ENCODE results near the gene TMEM238. TPM values are rescaled to one million over a fixed set of nuclear protein-coding genes. Genes with fewer than 3 reads are reported as not detected.

The TMEM238 gene
- total RNA-seq, 1 donor from 2014 or later = not detected

DNA sequence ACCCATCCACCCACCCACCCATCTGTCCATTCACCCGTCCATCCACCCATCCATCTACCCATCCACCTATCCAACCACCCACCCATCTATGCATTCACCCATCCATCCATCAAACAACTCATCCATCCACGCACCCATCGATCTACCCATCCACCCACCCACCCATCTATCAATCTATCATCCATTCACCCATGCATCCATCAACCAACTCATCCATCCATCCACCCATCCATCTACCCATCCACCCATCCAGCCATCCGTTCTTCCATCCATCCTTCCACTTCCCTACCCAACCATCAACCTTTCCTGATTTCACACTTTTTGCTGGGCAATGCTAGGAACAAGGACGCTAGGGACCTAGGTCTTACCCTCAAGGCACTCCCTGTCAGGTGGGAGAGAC lies 2.1 kb downstream of the TMEM238 start:
- H3K4me1 ChIP-seq (ENCODE audit: control insufficient read depth in 3 of 3, insufficient read depth in 3 of 3, low read length in 3 of 3) = peaks cover 23 to 31% (median 25%) of the 10 kb centered on the region in 3 donors

GRCh38 chr19:55379174-55379573 lies 4.9 kb downstream of the TMEM238 start:
- H3K27me3 ChIP-seq (ENCODE audit: control insufficient read depth in 3 of 3, insufficient read depth in 3 of 3, low read length in 3 of 3) = peaks cover 22 to 33% (median 31%) of the 10 kb centered on the region in 3 donors
- no peak overlapping the region for H3K27ac ChIP-seq (ENCODE audit: low read depth, low read length)
- no peak overlapping the region for H3K4me3 ChIP-seq (ENCODE audit: low read length in 3 of 3)
- peaks cover 4 to 8% (median 5%) of the 10 kb centered on the region in 3 donors for H3K4me1 ChIP-seq (ENCODE audit: control insufficient read depth in 3 of 3, insufficient read depth in 3 of 3, low read length in 3 of 3)
- no peak overlapping the region for H3K9ac ChIP-seq (ENCODE audit: low read depth in 1 of 3, low read length in 3 of 3)
- no peaks in the 10 kb centered on the region for H3K36me3 ChIP-seq (ENCODE audit: control insufficient read depth in 3 of 3, insufficient read depth in 3 of 3, low read length in 3 of 3)
- no peaks in the 10 kb centered on the region for H3K9me3 ChIP-seq (ENCODE audit: control insufficient read depth in 3 of 3, low read length in 3 of 3)

More for the DNA sequence above, 2.1 kb downstream of the TMEM238 start:
- H3K27me3 ChIP-seq (ENCODE audit: control insufficient read depth in 3 of 3, insufficient read depth in 3 of 3, low read length in 3 of 3) = peaks cover 5 to 12% (median 11%) of the 10 kb centered on the region in 3 donors
- no peak overlapping the region for H3K4me3 ChIP-seq (ENCODE audit: low read length in 3 of 3)
- H3K9me3 ChIP-seq (ENCODE audit: control insufficient read depth in 3 of 3, low read length in 3 of 3) = no peaks in the 10 kb centered on the region
- H3K36me3 ChIP-seq (ENCODE audit: control insufficient read depth in 3 of 3, insufficient read depth in 3 of 3, low read length in 3 of 3) = peaks cover 0 to 2% (median 2%) of the 10 kb centered on the region in 3 donors
- H3K9ac ChIP-seq (ENCODE audit: low read depth in 1 of 3, low read length in 3 of 3) = no peak overlapping the region
- H3K27ac ChIP-seq (ENCODE audit: low read depth, low read length) = no peak overlapping the region

GRCh38 chr19:55377356-55378131 lies 6.5 kb downstream of the TMEM238 start:
- Histone ChIP-seq H3K27ac (ENCODE audit: low read depth, low read length) (no peak overlapping the region), H3K27me3 (ENCODE audit: control insufficient read depth in 3 of 3, insufficient read depth in 3 of 3, low read length in 3 of 3) (peaks cover 33 to 45% (median 44%) of the 10 kb centered on the region in 3 donors), H3K9me3 (ENCODE audit: control insufficient read depth in 3 of 3, low read length in 3 of 3) (no peaks in the 10 kb centered on the region), H3K4me1 (ENCODE audit: control insufficient read depth in 3 of 3, insufficient read depth in 3 of 3, low read length in 3 of 3) (peaks cover 0 to 2% (median 0%) of the 10 kb centered on the region in 3 donors), H3K36me3 (ENCODE audit: control insufficient read depth in 3 of 3, insufficient read depth in 3 of 3, low read length in 3 of 3) (no peaks in the 10 kb centered on the region), H3K9ac (ENCODE audit: low read depth in 1 of 3, low read length in 3 of 3) (no peak overlapping the region), H3K4me3 (ENCODE audit: low read length in 3 of 3) (no peak overlapping the region)

DNA sequence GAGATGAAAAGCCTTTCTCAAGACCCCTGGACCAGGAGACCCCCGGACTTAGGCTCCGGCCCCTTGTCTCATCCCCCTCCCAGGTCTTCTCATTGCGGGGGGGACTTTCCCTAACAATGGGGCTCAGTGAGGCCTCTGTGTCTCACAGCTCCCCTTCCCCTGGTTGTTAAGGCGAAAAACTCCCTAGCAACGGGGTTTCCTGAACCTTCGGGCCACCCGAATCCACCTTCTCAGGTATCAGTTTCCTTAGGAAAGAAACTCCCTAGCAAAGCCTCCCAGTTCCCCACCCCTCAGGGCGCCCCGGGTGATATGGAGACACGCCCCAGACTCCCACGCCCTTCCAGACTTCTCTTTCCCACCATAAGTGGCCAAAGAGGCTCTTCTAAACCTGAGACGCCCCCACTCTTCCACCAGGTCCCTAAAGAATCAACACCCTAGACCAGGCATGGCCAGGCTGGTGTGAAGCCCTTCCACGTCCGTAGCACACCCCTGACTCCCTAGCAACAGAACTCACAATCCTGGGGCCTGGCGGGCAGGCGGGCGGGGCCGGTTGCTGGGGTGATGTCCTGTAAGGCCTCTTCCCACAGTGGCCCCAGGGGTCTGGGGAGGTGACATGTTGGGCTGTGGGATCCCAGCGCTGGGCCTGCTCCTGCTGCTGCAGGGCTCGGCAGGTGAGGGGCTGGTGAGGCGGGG lies 7.7 kb downstream of the TMEM238 start, which contains the start of gene TMEM190:
TMEM190 (plus strand) TSS at position 586 of the 693 bp plus-strand sequence; CDS start at position 614, 28 bp downstream.
- Histone ChIP-seq H3K9me3 (ENCODE audit: control insufficient read depth in 3 of 3, low read length in 3 of 3) (no peaks in the 10 kb centered on the region), H3K36me3 (ENCODE audit: control insufficient read depth in 3 of 3, insufficient read depth in 3 of 3, low read length in 3 of 3) (no peaks in the 10 kb centered on the region), H3K27me3 (ENCODE audit: control insufficient read depth in 3 of 3, insufficient read depth in 3 of 3, low read length in 3 of 3) (peaks cover 43 to 53% (median 53%) of the 10 kb centered on the region in 3 donors), H3K27ac (ENCODE audit: low read depth, low read length) (no peak within 1 kb of the TSS), H3K4me3 (ENCODE audit: low read length in 3 of 3) (no peak within 1 kb of the TSS), H3K9ac (ENCODE audit: low read depth in 1 of 3, low read length in 3 of 3) (no peak within 1 kb of the TSS), H3K4me1 (ENCODE audit: control insufficient read depth in 3 of 3, insufficient read depth in 3 of 3, low read length in 3 of 3) (peaks cover 0 to 2% (median 0%) of the 10 kb centered on the region in 3 donors)

DNA sequence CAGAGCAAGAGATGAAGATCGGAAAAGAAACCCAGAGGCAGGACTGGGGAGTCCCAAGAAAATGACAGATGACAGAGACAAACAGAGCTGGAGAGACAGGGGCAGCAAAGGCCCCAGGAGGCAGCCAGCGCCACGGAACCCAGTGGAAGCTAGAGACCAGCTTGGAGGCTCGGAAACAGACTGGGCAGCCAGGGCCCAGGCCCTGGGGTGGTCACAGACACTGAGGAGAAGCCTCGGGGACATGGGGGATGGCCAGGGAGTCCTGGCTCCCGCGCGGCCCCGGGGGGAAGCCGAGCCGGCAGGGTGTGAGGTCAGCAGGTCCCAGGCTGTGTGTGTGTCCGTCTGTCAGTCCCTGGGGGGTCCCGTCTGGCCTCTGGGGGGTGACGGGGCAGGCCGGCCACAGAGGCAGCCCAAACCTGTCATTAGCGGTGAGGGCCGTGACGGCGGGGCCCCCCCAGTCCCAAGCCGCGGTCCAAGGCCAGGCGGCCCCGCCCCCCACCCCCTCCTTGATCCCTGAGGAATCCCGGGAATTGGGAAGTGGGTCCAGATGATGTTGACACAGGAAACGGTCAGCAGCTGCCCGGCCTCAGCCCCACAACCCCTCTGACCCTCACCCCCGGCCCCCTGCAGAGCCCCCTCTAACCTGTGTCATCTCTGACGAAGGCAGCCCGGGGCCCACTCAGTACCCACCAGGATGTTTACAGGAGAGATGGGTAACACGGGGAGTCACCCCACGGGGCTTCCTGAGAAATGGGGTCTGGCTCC lies 9.9 kb downstream of the TMEM238 start:
- Histone ChIP-seq H3K36me3 (ENCODE audit: control insufficient read depth in 3 of 3, insufficient read depth in 3 of 3, low read length in 3 of 3) (no peaks in the 10 kb centered on the region), H3K9ac (ENCODE audit: low read depth in 1 of 3, low read length in 3 of 3) (no peak overlapping the region), H3K4me3 (ENCODE audit: low read length in 3 of 3) (no peak overlapping the region), H3K27me3 (ENCODE audit: control insufficient read depth in 3 of 3, insufficient read depth in 3 of 3, low read length in 3 of 3) (peaks cover 57 to 70% (median 70%) of the 10 kb centered on the region in 3 donors), H3K4me1 (ENCODE audit: control insufficient read depth in 3 of 3, insufficient read depth in 3 of 3, low read length in 3 of 3) (peaks cover 0 to 4% (median 0%) of the 10 kb centered on the region in 3 donors), H3K9me3 (ENCODE audit: control insufficient read depth in 3 of 3, low read length in 3 of 3) (no peaks in the 10 kb centered on the region), H3K27ac (ENCODE audit: low read depth, low read length) (no peak overlapping the region)

DNA sequence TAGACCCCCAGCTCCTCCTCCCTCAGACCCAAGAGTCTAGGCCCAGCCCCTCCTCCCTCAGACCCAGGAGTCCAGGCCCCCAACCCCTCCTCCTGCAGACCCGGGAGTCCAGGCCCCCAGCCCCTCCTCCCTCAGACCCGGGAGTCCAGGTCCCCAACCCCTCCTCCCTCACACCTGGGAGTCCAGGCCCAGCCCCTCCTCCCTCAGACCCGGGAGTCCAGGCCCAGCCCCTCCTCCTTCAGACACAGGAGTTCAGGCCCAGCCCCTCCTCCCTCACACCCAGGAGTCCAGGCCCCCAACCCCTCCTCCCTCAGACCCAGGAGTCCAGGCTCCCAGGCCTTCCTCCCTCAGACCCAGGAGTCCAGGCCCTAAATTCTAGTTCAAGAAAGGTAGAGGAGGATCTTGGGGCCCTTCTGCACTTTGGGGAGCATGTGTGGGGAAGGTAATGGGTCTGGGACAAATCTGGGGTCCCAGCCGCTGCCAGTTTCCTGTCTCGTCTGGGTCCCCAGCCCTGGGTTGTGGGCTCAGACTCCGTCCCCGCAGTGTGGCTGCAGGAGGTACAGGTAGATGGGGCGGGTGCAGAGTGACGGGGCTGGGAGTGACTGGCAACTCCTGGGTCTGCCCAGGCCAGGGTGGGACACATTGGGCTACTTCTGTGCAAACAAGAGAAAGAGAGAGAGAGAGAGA lies 10.6 kb downstream of the TMEM238 start:
- Histone ChIP-seq H3K9me3 (ENCODE audit: control insufficient read depth in 3 of 3, low read length in 3 of 3) (no peaks in the 10 kb centered on the region), H3K36me3 (ENCODE audit: control insufficient read depth in 3 of 3, insufficient read depth in 3 of 3, low read length in 3 of 3) (no peaks in the 10 kb centered on the region), H3K4me1 (ENCODE audit: control insufficient read depth in 3 of 3, insufficient read depth in 3 of 3, low read length in 3 of 3) (peaks cover 0 to 4% (median 0%) of the 10 kb centered on the region in 3 donors), H3K27me3 (ENCODE audit: control insufficient read depth in 3 of 3, insufficient read depth in 3 of 3, low read length in 3 of 3) (peaks cover 64 to 77% (median 75%) of the 10 kb centered on the region in 3 donors), H3K27ac (ENCODE audit: low read depth, low read length) (no peak overlapping the region), H3K4me3 (ENCODE audit: low read length in 3 of 3) (no peak overlapping the region), H3K9ac (ENCODE audit: low read depth in 1 of 3, low read length in 3 of 3) (no peak overlapping the region)

DNA sequence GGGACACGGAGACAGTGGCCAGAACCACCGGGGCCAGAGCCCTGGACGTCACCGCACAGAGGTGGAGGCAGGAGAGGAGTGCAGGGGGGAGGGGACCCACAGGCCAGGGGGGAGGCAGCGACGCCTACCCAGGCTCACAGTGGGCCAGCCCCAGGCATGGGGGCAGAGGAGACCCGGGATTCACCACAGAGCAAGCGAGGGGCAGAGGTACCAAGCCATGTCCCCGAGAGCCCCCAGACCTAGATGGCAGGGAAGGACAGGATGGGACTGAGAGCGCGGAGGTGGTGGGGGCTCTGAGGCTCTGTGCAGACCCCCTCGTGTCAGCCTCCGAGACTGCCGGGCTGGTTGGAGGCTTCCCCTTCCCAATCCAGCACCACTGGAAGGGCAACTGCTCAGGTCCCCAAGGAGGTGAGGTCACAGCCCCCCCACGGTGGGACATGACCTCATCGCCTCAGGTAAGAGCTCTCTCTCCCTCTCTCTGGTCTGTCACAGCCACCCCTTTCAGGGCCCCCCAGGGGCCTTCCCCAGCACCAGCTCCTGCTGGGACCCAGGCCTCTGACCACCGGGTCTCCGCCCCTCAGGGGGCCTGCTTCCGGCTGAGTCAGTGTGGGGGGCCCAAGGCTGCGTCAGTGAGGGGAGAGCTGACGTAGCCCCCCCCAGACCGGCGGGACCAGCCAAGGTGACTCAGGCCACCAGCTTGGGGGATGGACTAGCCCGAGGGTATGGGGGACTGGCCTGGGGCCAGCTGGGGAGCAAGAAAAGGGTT lies 11.6 kb downstream of the TMEM238 start:
- H3K9ac ChIP-seq (ENCODE audit: low read depth in 1 of 3, low read length in 3 of 3) = no peak overlapping the region
- no peak overlapping the region for H3K4me3 ChIP-seq (ENCODE audit: low read length in 3 of 3)
- H3K4me1 ChIP-seq (ENCODE audit: control insufficient read depth in 3 of 3, insufficient read depth in 3 of 3, low read length in 3 of 3) = peaks cover 0 to 4% (median 0%) of the 10 kb centered on the region in 3 donors
- no peaks in the 10 kb centered on the region for H3K36me3 ChIP-seq (ENCODE audit: control insufficient read depth in 3 of 3, insufficient read depth in 3 of 3, low read length in 3 of 3)
- H3K27ac ChIP-seq (ENCODE audit: low read depth, low read length) = no peak overlapping the region
- H3K9me3 ChIP-seq (ENCODE audit: control insufficient read depth in 3 of 3, low read length in 3 of 3) = no peaks in the 10 kb centered on the region
- peaks cover 70 to 77% (median 74%) of the 10 kb centered on the region in 3 donors for H3K27me3 ChIP-seq (ENCODE audit: control insufficient read depth in 3 of 3, insufficient read depth in 3 of 3, low read length in 3 of 3)

DNA sequence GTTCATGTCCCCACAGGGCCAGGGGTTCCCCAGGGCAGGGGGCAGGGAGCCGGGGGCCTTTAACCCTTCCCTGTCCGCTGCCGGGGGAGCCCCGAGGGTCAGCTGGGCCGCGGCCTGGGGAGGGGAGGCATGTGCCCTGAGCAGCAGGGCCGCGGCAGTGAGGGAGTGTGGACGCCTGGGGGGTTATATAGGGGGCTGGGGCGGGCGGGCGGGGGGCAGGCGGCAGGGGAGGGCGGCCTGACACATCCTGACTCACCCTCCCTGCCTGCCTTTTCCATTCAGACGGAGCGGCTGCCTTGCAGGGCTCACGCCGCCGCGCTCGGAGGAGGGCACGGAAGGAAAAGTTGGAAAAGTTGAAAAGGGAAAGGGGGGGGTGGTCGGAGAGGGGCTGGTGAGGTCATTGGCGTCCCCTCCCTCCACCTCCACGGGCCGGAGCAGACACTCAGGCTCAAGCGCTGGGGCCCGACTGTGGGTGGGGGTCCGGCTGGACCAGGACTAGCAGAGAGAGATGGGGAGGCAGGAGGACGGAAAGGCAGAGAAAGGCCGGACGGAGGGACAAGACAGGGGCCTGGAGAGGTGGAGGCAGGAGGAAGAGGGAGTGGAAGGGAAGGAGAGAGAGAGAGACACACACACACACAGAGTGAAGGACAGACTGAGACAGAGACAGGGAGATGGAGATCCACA lies 13.6 kb downstream of the TMEM238 start, which contains the start of gene IL11:
IL11 (minus strand) TSS at position 159 of the 684 bp plus-strand sequence; CDS start at position 6, 153 bp downstream.
- H3K9ac ChIP-seq (ENCODE audit: low read depth in 1 of 3, low read length in 3 of 3) = no peak within 1 kb of the TSS
- no peaks in the 10 kb centered on the region for H3K9me3 ChIP-seq (ENCODE audit: control insufficient read depth in 3 of 3, low read length in 3 of 3)
- no peak within 1 kb of the TSS for H3K27ac ChIP-seq (ENCODE audit: low read depth, low read length)
- peaks cover 56 to 62% (median 58%) of the 10 kb centered on the region in 3 donors for H3K27me3 ChIP-seq (ENCODE audit: control insufficient read depth in 3 of 3, insufficient read depth in 3 of 3, low read length in 3 of 3)
- no peaks in the 10 kb centered on the region for H3K36me3 ChIP-seq (ENCODE audit: control insufficient read depth in 3 of 3, insufficient read depth in 3 of 3, low read length in 3 of 3)
- peaks cover 0 to 4% (median 0%) of the 10 kb centered on the region in 3 donors for H3K4me1 ChIP-seq (ENCODE audit: control insufficient read depth in 3 of 3, insufficient read depth in 3 of 3, low read length in 3 of 3)
- peak within 1 kb of the TSS in 1 of 3 donors; percentile 40 for H3K4me3 ChIP-seq (ENCODE audit: low read length in 3 of 3)

Data from skeletal muscle tissue (tissue), 4 donors.